K562 (cell line): Measurements from ENCODE around the gene ALK. TPM values are rescaled to one million over a fixed set of nuclear protein-coding genes. Genes with fewer than 3 reads are reported as not detected.

ENCODE experiments used
- CBX3 ChIP-seq, 2 experiments: IDR thresholded peaks; 1 replicate in 1 of 2; 2 replicates in 1 of 2; pipeline ENCODE4 v1.6.1; 2012; ENCODE audit warnings: inconsistent platforms in 2 of 2, low read length in 2 of 2, borderline replicate concordance in 1 of 2, control low read depth in 1 of 2
- CTBP1 ChIP-seq: fragments of 450-650 bp; IDR thresholded peaks from 2 replicates; pipeline ENCODE4 v1.6.1; 2016; ENCODE audit warnings: borderline replicate concordance
- CXXC5 ChIP-seq: fragments of 250-450 bp; sonication (Bioruptor Pico); IDR thresholded peaks from 2 replicates; pipeline ENCODE4 v1.8.0; 2022; ENCODE audit warnings: inconsistent platforms, mild to moderate bottlenecking, moderate library complexity
- FOXP1 ChIP-seq: sonication (generic); formaldehyde crosslinking; IDR thresholded peaks from 2 replicates; pipeline ENCODE4 v1.8.0; 2022; ENCODE audit warnings: mild to moderate bottlenecking, missing genetic modification reagents
- KDM1A ChIP-seq, 2 experiments: fragments of 450-650 bp; IDR thresholded peaks; 2 replicates each; pipeline ENCODE4 v1.6.1; 2016; ENCODE audit warnings: mild to moderate bottlenecking in 2 of 2
- KDM4B ChIP-seq, 2 experiments: fragments of 450-650 bp in 1 of 2; sonication (generic) in 1 of 2; IDR thresholded peaks; 2 replicates each; pipeline ENCODE4 v1.6.1; 2016 to 2017; ENCODE audit warnings: borderline replicate concordance in 2 of 2, antibody characterized with exemption in 1 of 2, low read depth in 1 of 2, mild to moderate bottlenecking in 1 of 2
- RBM15 ChIP-seq: fragments of 200-400 bp; formaldehyde crosslinking; IDR thresholded peaks from 2 replicates; pipeline ENCODE4 v1.6.1; 2018; ENCODE audit warnings: mild to moderate bottlenecking, low read length, moderate library complexity; ENCODE audit not compliant: insufficient read depth
- ZFP30 ChIP-seq: fragments of 250-450 bp; sonication (Bioruptor Pico); IDR thresholded peaks from 2 replicates; pipeline ENCODE4 v1.8.0; 2022; ENCODE audit warnings: moderate library complexity, mild to moderate bottlenecking, inconsistent platforms, borderline replicate concordance
- ZNF589 ChIP-seq: fragments of 200-800 bp; sonication (Bioruptor generic); IDR thresholded peaks from 2 replicates; pipeline ENCODE4 v1.6.1; 2016; ENCODE audit warnings: low read depth, missing genetic modification characterization, missing compliant biosample characterization
- polyA plus RNA-seq, 8 experiments: library from polyadenylated mRNA; depleted of rRNA in 4 of 8; stranded (reverse) in 5 of 8; unstranded in 3 of 8; fragments of >200 nt; fragmentation: Nextera tagmentation in 2 of 8; fragmentation: Illumina TruSeq in 1 of 8; extraction: Ambion mirVana in 2 of 8; extraction: Trizol in 1 of 8; gene quantifications; 2 replicates each; pipeline versions ENCODE4 v1.2.1 to v1.2.3, GENCODE V29; 2011 to 2014; ENCODE audit warnings: inconsistent platforms in 1 of 8, missing spikeins in 1 of 8
- total RNA-seq, 7 experiments: library from RNA; depleted of rRNA in 6 of 7; stranded (reverse); fragments of >200 nt in 6 of 7; fragmentation: Illumina TruSeq in 2 of 7; extraction: Trizol in 2 of 7; gene quantifications; 2 replicates each; pipeline versions ENCODE4 v1.2.1 to v1.2.3, GENCODE V29; 2011 to 2021; ENCODE audit warnings: low replicate concordance in 1 of 7
- TF ChIP-seq, protein P1 (sequence below): sonication (generic); IDR thresholded peaks from 2 replicates; pipeline ENCODE4 v1.6.1; 2016
- TF ChIP-seq, protein P2 (sequence below): fragments of 250-450 bp; sonication (Bioruptor Pico); IDR thresholded peaks from 2 replicates; pipeline ENCODE4 v1.8.0; 2022; ENCODE audit warnings: moderate library complexity, mild to moderate bottlenecking, inconsistent platforms
- TF ChIP-seq, protein P3 (sequence below): fragments of 200-400 bp; formaldehyde crosslinking; IDR thresholded peaks from 2 replicates; pipeline ENCODE4 v1.6.1; 2017; ENCODE audit warnings: mild to moderate bottlenecking, low read depth, low read length, moderate library complexity
- TF ChIP-seq, protein P4 (sequence below): fragments of 450-650 bp; formaldehyde crosslinking; IDR thresholded peaks from 2 replicates; pipeline ENCODE4 v1.4.0; 2020; ENCODE audit warnings: mild to moderate bottlenecking, moderate library complexity

ALK gene
- total and polyA plus RNA-seq, 9 of the 15 experiments (the other 6 are each of a cell fraction or from before 2014, with no cell fraction given): not detected

DNA sequence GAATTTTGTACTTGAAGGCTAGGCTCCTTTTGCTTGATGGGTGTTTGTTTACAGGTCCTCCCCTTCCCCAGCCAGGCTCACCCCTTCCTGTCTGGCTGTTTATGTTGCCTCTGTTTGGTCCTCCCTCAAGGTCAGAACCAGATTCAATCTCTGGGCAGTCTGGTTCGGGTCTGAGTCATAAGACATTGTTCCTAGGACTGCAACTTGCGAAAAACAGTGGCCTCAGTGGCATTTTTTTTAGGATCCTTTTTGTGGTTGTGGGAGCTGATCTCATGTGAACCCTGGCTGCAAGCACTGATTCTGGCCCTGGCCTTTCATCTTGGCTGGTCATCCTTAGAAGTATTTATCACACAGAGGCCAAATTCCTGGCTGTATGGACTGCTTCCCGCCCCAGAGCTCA lies 435.8 kb downstream of the ALK start (continued):
- TF ChIP-seq, protein P1, sequence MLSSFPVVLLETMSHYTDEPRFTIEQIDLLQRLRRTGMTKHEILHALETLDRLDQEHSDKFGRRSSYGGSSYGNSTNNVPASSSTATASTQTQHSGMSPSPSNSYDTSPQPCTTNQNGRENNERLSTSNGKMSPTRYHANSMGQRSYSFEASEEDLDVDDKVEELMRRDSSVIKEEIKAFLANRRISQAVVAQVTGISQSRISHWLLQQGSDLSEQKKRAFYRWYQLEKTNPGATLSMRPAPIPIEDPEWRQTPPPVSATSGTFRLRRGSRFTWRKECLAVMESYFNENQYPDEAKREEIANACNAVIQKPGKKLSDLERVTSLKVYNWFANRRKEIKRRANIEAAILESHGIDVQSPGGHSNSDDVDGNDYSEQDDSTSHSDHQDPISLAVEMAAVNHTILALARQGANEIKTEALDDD: no peak
- TF ChIP-seq, protein P2, sequence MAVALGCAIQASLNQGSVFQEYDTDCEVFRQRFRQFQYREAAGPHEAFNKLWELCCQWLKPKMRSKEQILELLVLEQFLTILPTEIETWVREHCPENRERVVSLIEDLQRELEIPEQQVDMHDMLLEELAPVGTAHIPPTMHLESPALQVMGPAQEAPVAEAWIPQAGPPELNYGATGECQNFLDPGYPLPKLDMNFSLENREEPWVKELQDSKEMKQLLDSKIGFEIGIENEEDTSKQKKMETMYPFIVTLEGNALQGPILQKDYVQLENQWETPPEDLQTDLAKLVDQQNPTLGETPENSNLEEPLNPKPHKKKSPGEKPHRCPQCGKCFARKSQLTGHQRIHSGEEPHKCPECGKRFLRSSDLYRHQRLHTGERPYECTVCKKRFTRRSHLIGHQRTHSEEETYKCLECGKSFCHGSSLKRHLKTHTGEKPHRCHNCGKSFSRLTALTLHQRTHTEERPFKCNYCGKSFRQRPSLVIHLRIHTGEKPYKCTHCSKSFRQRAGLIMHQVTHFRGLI: no peak
- TF ChIP-seq KDM4B (IDR thresholded peaks at IDR 0.05; ENCODE audit: borderline replicate concordance in 2 of 2, low read depth in 1 of 2) (no peak), KDM1A (IDR thresholded peaks at IDR 0.05) (no peak), CXXC5 (no peak), RBM15 (no peak), ZNF589 (CRISPR knock-in tag) (no peak), CTBP1 (no peak), ZFP30 (no peak), FOXP1 (no peak), CBX3 (IDR thresholded peaks at IDR 0.05; ENCODE audit: borderline replicate concordance in 1 of 2, low read length in 2 of 2) (no peak)
- TF ChIP-seq, protein P3, sequence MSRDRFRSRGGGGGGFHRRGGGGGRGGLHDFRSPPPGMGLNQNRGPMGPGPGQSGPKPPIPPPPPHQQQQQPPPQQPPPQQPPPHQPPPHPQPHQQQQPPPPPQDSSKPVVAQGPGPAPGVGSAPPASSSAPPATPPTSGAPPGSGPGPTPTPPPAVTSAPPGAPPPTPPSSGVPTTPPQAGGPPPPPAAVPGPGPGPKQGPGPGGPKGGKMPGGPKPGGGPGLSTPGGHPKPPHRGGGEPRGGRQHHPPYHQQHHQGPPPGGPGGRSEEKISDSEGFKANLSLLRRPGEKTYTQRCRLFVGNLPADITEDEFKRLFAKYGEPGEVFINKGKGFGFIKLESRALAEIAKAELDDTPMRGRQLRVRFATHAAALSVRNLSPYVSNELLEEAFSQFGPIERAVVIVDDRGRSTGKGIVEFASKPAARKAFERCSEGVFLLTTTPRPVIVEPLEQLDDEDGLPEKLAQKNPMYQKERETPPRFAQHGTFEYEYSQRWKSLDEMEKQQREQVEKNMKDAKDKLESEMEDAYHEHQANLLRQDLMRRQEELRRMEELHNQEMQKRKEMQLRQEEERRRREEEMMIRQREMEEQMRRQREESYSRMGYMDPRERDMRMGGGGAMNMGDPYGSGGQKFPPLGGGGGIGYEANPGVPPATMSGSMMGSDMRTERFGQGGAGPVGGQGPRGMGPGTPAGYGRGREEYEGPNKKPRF: no peak
- TF ChIP-seq, protein P4, sequence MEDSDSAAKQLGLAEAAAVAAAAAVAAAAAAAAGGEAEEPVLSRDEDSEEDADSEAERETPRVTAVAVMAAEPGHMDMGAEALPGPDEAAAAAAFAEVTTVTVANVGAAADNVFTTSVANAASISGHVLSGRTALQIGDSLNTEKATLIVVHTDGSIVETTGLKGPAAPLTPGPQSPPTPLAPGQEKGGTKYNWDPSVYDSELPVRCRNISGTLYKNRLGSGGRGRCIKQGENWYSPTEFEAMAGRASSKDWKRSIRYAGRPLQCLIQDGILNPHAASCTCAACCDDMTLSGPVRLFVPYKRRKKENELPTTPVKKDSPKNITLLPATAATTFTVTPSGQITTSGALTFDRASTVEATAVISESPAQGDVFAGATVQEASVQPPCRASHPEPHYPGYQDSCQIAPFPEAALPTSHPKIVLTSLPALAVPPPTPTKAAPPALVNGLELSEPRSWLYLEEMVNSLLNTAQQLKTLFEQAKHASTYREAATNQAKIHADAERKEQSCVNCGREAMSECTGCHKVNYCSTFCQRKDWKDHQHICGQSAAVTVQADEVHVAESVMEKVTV: no peak
- TF ChIP-seq, all 486 proteins: peak for 0
